RWPE2 (cell line): ENCODE data around the gene ERCC6L2.

ENCODE experiments used
- ATAC-seq: fragments of 200-7000 bp; cut with Tn5 transposase; 3 replicates; pipeline ENCODE4 v1.9.1; 2021; ENCODE audit warnings: low read depth
- DNase-seq: peaks from one replicate; pipeline ENCODE4 v3.0.0-alpha.2; 2020; ENCODE audit warnings: low spot score
- H3K27ac ChIP-seq: fragments of 450-650 bp; 2 replicates; pipeline ENCODE4 v1.5.1; 2017; ENCODE audit warnings: mild to moderate bottlenecking; ENCODE audit not compliant: poor library complexity, severe bottlenecking
- H3K27me3 ChIP-seq: fragments of 250-450 bp; sonication (Bioruptor Pico); 2 replicates; pipeline ENCODE4 v1.5.1; 2021; ENCODE audit warnings: mild to moderate bottlenecking, moderate library complexity; ENCODE audit not compliant: insufficient read depth, poor library complexity, severe bottlenecking
- H3K36me3 ChIP-seq: fragments of 250-450 bp; sonication (Bioruptor Pico); 2 replicates; pipeline ENCODE4 v1.5.1; 2020; ENCODE audit warnings: low read depth, mild to moderate bottlenecking, moderate library complexity
- H3K4me1 ChIP-seq: fragments of 250-450 bp; sonication (Bioruptor Pico); 2 replicates; pipeline ENCODE4 v1.5.1; 2021; ENCODE audit warnings: mild to moderate bottlenecking, moderate library complexity; ENCODE audit not compliant: insufficient read depth, poor library complexity, severe bottlenecking
- H3K4me3 ChIP-seq: fragments of 250-450 bp; sonication (Bioruptor Pico); 2 replicates; pipeline ENCODE4 v1.5.1; 2021; ENCODE audit warnings: mild to moderate bottlenecking, moderate library complexity; ENCODE audit not compliant: severe bottlenecking
- H3K9me3 ChIP-seq: fragments of 250-450 bp; sonication (Bioruptor Pico); 2 replicates; pipeline ENCODE4 v1.5.1; 2021; ENCODE audit warnings: mild to moderate bottlenecking, moderate library complexity; ENCODE audit not compliant: severe bottlenecking
- CTCF ChIP-seq: fragments of 450-650 bp; IDR thresholded peaks from one replicate; pipeline ENCODE4 v1.5.1; 2017; ENCODE audit warnings: mild to moderate bottlenecking, moderate library complexity; ENCODE audit not compliant: poor library complexity, severe bottlenecking

Gene ERCC6L2

DNA sequence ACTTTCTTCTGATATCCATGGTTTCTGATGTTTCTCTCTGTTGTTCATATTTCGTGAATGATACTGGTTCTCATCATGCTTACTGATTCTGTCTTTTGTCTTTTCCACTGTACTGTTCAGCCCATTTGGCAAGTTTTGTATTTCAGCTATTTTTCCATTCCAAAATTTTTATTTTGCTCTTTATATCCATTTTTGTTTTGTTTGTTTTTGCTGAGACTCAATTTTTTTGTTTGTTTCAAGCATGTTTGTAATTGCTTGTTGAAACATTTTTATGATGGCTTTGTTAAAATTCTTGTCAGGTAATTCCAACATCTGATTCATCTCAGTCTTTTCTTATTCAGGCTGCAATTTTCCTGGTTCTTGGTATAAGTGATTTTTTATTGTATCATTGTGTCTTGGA lies 64.0 kb downstream of the ERCC6L2 start:
- H3K4me3 ChIP-seq = no peak overlapping the region
- no peak for ATAC-seq
- peaks cover 82% of the 10 kb centered on the region for H3K36me3 ChIP-seq
- no peaks in the 10 kb centered on the region for H3K9me3 ChIP-seq
- DNase-seq = no peak
- TF ChIP-seq CTCF = no peak
- H3K27ac ChIP-seq = no peak overlapping the region
- H3K4me1 ChIP-seq = peaks cover 11% of the 10 kb centered on the region
- H3K27me3 ChIP-seq = no peaks in the 10 kb centered on the region

- ATAC-seq (no peak), DNase-seq (no peak)
- H3K4me3 ChIP-seq = no peak overlapping the region
- no peaks in the 10 kb centered on the region for H3K9me3 ChIP-seq
- H3K4me1 ChIP-seq = peaks cover 11% of the 10 kb centered on the region
- H3K27ac ChIP-seq = no peak overlapping the region
- H3K27me3 ChIP-seq = no peaks in the 10 kb centered on the region
- H3K36me3 ChIP-seq = peaks cover 78% of the 10 kb centered on the region
- no peak for TF ChIP-seq CTCF
These were observed 64.8 kb downstream of the ERCC6L2 start for GRCh38 chr9:95940265-95940664.

GRCh38 chr9:95942016-95942415 lies 66.5 kb downstream of the ERCC6L2 start:
- Histone ChIP-seq H3K36me3 (peaks cover 81% of the 10 kb centered on the region), H3K27me3 (no peaks in the 10 kb centered on the region), H3K9me3 (no peaks in the 10 kb centered on the region), H3K4me3 (no peak overlapping the region), H3K4me1 (peaks cover 7% of the 10 kb centered on the region), H3K27ac (no peak overlapping the region)
- no peak for DNase-seq
- TF ChIP-seq CTCF = no peak
- ATAC-seq = no peak

DNA sequence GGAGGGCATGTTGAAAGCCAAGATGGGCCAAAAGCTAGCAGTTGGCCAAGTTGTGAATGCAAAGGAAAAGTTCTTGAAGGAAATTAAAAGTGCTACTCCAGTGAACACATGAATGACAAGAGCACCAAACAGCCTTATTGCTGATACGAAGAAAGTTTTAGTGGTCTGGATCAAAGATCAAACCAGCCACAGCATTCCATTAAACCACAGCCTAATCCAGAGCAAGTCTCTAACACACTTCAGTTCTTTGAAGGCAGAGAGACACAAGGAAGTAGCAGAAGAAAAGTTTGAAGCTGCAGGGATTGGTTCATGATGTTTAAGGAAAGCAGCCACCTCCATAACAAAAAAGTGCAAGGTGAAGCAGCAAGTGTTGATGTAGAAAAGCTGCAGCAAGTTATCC lies 71.6 kb downstream of the ERCC6L2 start:
- ATAC-seq (no peak), DNase-seq (no peak)
- H3K9me3 ChIP-seq = peaks cover 5% of the 10 kb centered on the region
- no peak for TF ChIP-seq CTCF
- no peak overlapping the region for H3K4me3 ChIP-seq
- no peaks in the 10 kb centered on the region for H3K27me3 ChIP-seq
- peaks cover 68% of the 10 kb centered on the region for H3K36me3 ChIP-seq
- no peaks in the 10 kb centered on the region for H3K4me1 ChIP-seq
- no peak overlapping the region for H3K27ac ChIP-seq

GRCh38 chr9:95952471-95952870 lies 77.0 kb downstream of the ERCC6L2 start:
- H3K4me3 ChIP-seq = no peak overlapping the region
- DNase-seq (no peak), ATAC-seq (no peak)
- no peaks in the 10 kb centered on the region for H3K27me3 ChIP-seq
- peaks cover 49% of the 10 kb centered on the region for H3K36me3 ChIP-seq
- no peak for TF ChIP-seq CTCF
- H3K4me1 ChIP-seq = no peaks in the 10 kb centered on the region
- peaks cover 7% of the 10 kb centered on the region for H3K9me3 ChIP-seq
- H3K27ac ChIP-seq = no peak overlapping the region
